HG02938 (cell line): Measurements from ENCODE around the gene ENAH.
A peak's percentile ranks its signal among the peaks of the same experiment; 100 is the strongest.

Source experiments
- ATAC-seq: cut with Tn5 transposase; IDR thresholded peaks from one replicate; pipeline ENCODE4 v1.9.1; 2021; ENCODE audit warnings: mild to moderate bottlenecking, moderate library complexity; ENCODE audit not compliant: unreplicated experiment

Gene ENAH

DNA sequence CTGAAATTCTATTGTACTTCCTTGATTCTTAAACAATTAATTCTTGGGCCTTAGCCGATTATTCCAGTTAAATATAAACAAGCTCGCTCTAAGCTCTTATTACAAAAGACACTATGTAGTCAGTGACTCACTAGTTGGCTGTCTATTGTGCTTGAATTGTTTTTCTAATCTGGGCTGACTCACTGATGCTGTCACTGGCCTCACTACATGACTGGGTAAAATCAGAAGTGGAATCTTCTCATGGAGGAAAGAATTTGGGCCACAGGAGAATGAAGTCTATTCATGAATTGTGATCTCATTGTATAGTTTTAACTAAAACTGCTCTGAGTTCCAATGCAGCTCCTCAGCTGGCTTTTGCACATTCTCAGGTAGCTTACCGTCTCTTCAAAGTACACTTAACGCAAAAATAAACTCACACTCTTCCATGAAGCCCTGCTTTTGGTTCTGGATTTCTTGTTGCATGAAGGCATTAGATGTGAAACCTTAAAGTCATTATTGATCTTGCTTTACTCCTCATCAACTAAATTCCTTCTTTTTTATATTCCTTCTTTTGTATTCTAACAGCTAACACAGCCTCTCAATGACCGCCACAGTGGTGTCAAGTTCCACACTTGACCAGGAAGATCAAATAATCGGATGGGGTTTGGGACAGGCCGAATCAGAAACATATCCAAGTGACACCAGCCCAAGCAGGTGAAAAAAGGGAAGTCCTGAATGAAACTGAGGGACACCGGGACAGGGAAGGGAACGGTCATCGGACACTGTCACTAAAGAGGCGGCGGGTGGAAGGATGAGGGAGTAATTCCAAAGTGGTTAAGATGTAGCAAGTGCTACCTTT is 144.2 kb downstream of the ENAH start:
- no peak for ATAC-seq

DNA sequence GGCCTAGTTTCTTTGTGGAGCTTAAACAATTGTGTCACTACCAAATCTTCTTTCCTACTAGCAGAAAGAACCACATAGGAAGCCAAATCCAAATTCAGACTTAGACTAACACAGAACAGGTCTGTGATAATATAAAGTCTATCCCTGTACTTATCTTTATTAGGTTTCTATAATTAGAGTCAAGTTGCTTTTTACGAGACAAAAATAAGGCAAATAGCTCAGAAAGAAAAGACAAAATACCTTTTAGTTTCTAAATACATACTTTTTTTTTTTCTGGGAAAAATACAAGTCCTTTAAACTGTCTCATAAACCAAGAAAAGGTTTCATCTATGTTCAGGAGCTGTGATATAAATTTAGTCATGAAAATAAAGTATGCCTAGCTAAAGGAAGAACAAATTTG is 146.2 kb downstream of the ENAH start:
- ATAC-seq = no peak

- no peak for ATAC-seq
Observed at GRCh38 chr1:225504776-225505175, 148.1 kb downstream of the ENAH start.

- no peak for ATAC-seq
Observed at GRCh38 chr1:225500624-225501192, 152.2 kb downstream of the ENAH start.

DNA sequence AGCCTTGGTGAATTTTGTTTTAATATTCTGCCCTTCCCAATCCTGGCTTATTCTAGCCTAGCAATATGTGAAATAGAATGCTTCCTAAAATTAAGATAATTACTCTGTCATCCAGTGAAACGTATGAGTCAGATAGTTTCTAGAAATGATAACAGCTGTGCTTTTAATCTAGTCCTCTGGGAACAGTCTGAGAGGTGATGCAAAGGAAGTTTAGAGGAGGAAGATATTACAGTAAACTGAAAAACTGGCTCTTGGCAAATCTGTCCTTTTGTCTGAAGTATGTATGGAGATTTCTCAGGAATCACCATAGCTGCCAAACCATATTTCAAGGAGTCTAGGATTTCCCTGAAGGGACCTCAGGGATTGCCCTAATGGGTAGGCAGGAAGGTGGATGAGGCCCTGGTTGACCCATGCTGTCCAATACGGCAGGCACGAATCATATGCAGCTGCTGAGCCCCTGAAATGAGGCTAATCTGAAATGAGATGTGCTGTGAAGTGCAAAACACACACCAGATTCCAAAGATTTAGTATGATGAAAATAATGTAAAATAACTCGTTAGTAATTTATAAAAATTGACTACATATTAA is 154.3 kb downstream of the ENAH start:
- no peak for ATAC-seq

- ATAC-seq = no peak
Observed at GRCh38 chr1:225494789-225495359, 158.0 kb downstream of the ENAH start.

- ATAC-seq = no peak
Observed at GRCh38 chr1:225493591-225494246, 159.2 kb downstream of the ENAH start.

DNA sequence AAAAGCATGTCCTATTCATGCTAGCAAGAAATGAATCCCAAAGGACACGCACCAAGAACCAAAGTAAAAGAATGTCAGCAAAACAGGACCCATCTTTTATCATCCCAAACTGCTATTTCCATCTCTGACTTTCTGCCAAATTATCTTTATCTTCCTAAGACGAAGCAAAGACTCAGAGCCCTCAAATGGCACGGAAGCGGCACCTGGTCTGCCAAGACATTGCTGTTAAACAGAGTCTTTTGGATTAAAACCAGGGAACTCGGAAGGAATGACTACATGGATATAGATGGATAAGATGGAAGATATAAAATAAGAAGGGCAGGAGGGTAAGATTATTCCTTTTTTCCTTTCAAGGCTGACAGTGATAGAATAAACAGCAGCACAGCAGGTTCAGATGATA is 164.2 kb downstream of the ENAH start:
- ATAC-seq = no peak

DNA sequence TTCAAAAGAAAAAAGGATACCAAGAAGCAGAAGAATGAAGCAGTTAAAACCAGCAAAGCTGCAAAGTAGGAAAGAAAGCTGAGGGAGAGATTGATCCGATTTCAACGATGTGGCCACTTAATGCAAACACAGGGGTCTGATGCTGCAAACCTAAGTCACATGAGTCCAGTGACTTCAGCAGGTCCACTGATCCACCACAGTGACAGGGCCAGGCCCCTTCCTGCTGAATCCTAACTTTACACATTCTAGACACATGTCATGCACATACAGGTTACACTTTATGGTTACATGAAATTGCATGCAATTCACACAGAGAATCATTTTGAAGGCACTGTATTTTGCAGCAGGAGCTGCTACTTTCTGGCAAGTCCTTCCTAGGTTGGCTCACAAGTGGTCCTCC is 166.1 kb downstream of the ENAH start:
- no peak for ATAC-seq

GRCh38 chr1:225485991-225486530 is 166.9 kb downstream of the ENAH start:
- ATAC-seq = no peak

DNA sequence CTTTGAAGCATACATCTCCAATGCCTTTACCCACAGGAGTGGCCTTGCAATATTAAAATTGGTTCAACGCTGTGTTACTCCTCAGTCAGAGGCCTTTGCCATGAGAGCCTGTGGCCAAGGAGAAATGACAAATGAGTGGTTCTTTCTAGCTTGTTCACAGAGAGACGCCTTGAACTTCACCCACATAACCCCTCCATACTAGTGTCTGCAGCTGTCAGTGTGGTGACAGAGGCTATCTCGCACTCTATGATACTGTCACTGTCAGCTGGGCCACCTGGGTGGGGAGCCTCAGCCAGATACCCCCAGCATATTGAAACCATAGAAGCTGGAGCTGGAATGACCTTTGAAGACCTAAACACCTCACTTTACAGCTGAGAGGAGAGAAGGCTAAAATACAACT is 167.7 kb downstream of the ENAH start:
- no peak for ATAC-seq

DNA sequence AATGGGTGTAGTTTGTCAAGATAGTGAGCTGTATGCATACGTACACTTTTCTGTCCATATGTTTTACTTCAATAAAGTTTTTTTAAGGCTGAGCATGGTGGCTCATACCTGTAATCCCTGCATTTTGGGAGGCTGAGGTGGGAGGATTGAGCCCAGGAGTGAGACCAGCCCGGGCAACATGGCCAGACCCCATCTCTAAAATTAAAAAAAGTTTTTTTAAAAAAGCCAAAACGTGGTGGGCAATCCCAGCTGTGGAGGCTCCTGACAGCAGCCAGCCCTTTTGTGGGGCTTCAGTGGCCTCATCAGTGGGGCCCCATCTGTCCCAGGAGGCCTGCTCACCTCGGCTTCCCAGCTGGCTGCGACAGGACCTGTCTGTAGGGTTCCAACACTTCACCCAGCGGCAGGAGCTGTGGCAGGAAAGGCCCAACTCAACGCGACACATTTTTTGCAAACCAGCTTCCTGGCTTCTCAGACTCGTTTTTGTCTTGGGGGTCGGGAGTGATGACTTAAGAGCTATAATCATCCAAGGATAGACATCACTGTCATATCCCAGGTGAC is 168.2 kb downstream of the ENAH start:
- ATAC-seq = no peak

GRCh38 chr1:225483818-225484656 is 168.9 kb downstream of the ENAH start:
- ATAC-seq = no peak

DNA sequence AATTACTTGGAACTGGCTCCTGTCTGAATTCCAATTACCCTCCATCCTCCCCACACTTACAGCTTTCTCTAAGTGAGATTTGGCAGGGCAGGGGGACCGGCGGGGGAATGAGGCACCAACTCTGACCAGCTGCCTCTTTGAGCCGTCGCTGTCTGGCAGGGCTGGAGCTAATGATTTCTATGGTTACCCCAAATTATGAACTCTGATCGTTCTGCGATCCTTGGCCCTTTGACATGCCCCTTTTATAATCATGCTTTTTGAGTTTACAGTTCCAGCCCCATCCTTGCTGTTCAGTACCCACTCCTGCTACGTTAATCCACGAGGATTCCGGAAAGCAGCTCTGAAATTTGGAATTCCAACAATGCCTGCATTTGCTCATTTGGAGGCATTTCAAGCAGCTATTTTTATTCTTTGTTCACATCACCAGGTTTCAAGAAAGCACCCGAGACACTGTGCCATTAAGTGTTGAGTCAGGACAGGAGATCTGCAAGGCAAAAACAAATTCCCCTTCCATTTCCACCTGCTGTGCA is 170.4 kb downstream of the ENAH start:
- no peak for ATAC-seq

DNA sequence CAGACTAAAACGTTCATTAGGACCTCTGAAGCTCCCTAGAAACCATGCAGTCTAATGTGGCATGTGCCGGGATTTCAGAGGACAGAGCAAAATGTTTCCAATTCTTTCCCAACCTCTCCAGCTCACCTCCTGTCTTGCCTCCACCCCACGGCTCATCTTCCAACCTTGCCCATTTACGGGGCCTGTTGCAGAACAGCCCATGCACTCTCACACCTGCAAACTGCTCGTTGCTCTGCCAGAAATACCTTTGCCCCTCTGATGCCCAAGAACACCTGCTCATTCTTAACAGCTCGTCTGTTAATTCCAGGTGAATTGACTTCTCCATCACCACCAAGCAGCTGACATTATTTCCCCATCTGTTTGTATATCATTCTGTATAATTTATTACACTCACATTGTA is 171.2 kb downstream of the ENAH start:
- ATAC-seq = no peak

DNA sequence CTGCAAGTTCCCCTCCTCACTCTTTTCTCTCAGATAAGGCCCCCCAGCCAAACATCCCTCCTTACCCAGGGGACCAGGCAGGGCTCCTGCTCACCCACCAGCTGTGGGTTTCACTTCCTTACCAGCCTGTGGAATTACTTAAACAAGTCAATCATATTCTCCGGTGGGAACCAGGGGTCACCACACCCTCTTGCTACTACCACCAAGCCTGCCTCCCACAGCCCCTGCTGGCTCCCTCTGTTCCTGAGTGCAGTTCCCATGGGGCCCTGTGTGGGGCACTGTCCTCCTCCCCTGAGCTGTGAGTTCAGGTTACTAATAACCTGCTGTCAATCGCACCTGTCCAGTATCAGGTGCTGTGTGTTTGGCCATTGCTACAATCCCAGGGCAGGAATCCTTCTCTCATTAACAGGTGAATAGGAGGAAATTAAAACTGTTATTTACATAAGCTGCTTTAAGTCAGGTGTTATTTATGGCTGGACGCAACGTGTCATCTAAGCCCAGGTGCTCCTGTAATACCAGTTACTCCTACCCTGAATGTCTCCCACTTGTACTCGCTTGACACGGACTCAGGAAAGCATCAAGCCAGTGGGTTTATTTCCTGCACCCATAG is 172.0 kb downstream of the ENAH start:
- ATAC-seq = peak; percentile 73

GRCh38 chr1:225479996-225480720 is 172.8 kb downstream of the ENAH start:
- no peak for ATAC-seq

DNA sequence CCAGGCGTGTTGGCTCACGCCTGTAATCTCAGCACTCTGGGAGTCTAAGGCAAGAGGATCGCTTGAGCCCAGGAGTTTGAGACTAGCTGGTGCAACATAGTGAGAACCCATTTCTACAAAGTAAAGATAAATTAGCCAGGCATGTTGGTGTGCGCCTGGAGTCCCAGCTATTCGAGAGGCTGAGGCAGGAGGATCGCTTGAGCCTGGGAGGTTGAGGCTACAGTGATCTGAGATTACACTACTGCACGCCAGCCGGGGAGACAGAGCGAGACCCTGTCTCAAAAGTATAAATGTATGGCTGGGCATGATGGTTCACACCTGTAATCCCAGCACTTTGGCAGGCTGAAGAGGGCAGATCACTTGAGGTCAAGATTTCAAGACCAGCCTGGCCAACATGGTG is 173.6 kb downstream of the ENAH start:
- no peak for ATAC-seq
